Thoracic aorta (tissue), 2 donors: ENCODE results near the gene KIFC3. TPM values are rescaled to one million over a fixed set of nuclear protein-coding genes. Genes with fewer than 3 reads are reported as not detected.

Experiments
- ATAC-seq: fragments of 150-250 bp; one replicate; pipeline ENCODE4 v1.8.0; 2017; ENCODE audit warnings: low read depth; ENCODE audit not compliant: insufficient number of reproducible peaks, low FRiP score
- DNase-seq: peaks from one replicate; pipeline ENCODE4 v3.0.0-alpha.2; 2020; ENCODE audit warnings: low spot score
- H3K27ac ChIP-seq, 2 donors: fragments of 200-600 bp; sonication (generic); 1 replicate in 1 of 2; 2 replicates in 1 of 2; pipeline ENCODE4 v1.5.1; 2016; ENCODE audit warnings: mild to moderate bottlenecking in 2 of 2, moderate library complexity in 2 of 2
- H3K27me3 ChIP-seq: fragments of 200-600 bp; sonication (generic); replicated peaks from 2 replicates; pipeline ENCODE4 v1.6.0; 2016; ENCODE audit warnings: mild to moderate bottlenecking; ENCODE audit not compliant: insufficient read depth
- H3K36me3 ChIP-seq: fragments of 200-600 bp; sonication (generic); one replicate; pipeline ENCODE4 v1.5.1; 2016
- H3K4me1 ChIP-seq, 2 donors: fragments of 200-600 bp; sonication (generic); 1 replicate in 1 of 2; 2 replicates in 1 of 2; pipeline versions ENCODE4 v1.5.1 to v1.6.0; 2016; ENCODE audit warnings: low read depth in 2 of 2, mild to moderate bottlenecking in 1 of 2; ENCODE audit not compliant: control insufficient read depth in 1 of 2
- H3K4me3 ChIP-seq: fragments of 200-600 bp; sonication (generic); 2 replicates; pipeline ENCODE4 v1.5.1; 2016; ENCODE audit warnings: mild to moderate bottlenecking
- H3K9me3 ChIP-seq: fragments of 200-600 bp; sonication (generic); 2 replicates; pipeline ENCODE4 v1.5.1; 2016
- total RNA-seq, 2 donors: library from RNA; depleted of rRNA; stranded (reverse); fragments of >200 nt; gene quantifications; one replicate each; pipeline versions ENCODE4 v1.1.0 to v1.2.3, GENCODE V29; 2016
- TF ChIP-seq, protein P1 (sequence below): fragments of 200-600 bp; sonication (generic); IDR thresholded peaks from one replicate; pipeline ENCODE4 v1.5.1; 2019; ENCODE audit warnings: antibody characterized with exemption

Gene KIFC3
- total RNA-seq, 2 donors from 2014 or later: 109 to 123 TPM

- no peak overlapping the region for H3K4me3 ChIP-seq
- H3K27me3 ChIP-seq: no peaks in the 10 kb centered on the region
- peaks cover 23% of the 10 kb centered on the region for H3K36me3 ChIP-seq
- ATAC-seq: no peak
- DNase-seq: no peak
- TF ChIP-seq, protein P1, sequence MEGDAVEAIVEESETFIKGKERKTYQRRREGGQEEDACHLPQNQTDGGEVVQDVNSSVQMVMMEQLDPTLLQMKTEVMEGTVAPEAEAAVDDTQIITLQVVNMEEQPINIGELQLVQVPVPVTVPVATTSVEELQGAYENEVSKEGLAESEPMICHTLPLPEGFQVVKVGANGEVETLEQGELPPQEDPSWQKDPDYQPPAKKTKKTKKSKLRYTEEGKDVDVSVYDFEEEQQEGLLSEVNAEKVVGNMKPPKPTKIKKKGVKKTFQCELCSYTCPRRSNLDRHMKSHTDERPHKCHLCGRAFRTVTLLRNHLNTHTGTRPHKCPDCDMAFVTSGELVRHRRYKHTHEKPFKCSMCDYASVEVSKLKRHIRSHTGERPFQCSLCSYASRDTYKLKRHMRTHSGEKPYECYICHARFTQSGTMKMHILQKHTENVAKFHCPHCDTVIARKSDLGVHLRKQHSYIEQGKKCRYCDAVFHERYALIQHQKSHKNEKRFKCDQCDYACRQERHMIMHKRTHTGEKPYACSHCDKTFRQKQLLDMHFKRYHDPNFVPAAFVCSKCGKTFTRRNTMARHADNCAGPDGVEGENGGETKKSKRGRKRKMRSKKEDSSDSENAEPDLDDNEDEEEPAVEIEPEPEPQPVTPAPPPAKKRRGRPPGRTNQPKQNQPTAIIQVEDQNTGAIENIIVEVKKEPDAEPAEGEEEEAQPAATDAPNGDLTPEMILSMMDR: no peak
- H3K9me3 ChIP-seq: no peaks in the 10 kb centered on the region
- no peaks in the 10 kb centered on the region for H3K4me1 ChIP-seq
- H3K27ac ChIP-seq: no peak overlapping the region
Observed at GRCh38 chr16:57752581-57753447, 49.5 kb downstream of the KIFC3 start.

DNA sequence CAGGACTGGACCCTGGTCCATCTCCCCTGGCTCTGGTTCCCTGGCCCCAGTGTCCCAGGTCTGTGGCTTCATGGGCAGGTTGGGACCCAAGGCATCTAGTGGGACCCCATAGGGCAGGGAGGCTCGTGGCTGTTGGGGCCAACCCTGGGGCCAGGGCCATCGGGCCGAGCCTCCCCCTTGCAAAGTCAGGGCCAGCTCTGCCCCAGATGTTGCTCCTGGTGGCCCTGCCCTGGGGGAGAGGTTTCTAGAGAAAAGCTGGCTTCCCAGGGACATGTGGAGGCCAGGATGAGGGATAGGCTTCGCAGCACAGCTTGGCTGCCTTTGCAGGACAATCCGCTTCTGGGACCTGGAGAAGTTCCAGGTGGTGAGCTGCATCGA lies 50.1 kb downstream of the KIFC3 start:
- peaks cover 27% of the 10 kb centered on the region for H3K36me3 ChIP-seq
- no peak for DNase-seq
- ATAC-seq: no peak

DNA sequence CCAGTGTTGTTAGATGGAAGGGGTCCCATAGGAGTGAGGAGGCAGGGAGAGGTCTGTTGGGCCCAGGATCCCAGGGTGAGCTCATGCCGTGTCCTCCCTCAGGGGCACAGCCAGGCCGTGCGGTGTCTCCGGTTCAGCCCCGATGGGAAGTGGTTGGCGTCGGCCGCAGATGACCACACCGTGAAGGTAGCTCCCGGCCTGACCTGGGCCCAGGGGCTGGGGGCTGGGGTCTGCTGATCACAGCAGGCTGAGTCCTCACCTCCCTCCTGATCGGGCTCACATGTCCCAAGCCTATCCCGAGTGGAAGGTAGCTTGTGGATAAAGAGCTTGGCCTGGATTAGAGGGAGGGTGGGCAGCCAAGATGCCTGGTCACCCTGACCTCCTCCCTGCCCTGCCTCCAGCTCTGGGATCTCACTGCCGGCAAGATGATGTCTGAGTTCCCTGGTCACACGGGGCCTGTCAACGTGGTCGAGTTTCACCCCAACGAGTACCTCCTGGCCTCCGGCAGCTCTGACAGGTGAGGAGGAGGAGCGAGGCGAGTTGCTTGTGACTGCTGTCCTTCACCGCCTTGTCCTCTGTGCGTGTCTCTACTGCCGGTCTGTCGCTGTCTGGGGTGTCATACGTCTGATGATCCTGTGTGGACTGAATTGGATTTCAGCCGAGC lies 50.6 kb downstream of the KIFC3 start:
- H3K27ac ChIP-seq: no peak overlapping the region
- TF ChIP-seq, protein P1: no peak
- no peak overlapping the region for H3K4me3 ChIP-seq
- ATAC-seq (no peak), DNase-seq (no peak)
- no peaks in the 10 kb centered on the region for H3K4me1 ChIP-seq
- H3K27me3 ChIP-seq: no peaks in the 10 kb centered on the region
- no peaks in the 10 kb centered on the region for H3K9me3 ChIP-seq
- peaks cover 27% of the 10 kb centered on the region for H3K36me3 ChIP-seq

More for the DNA sequence above, 50.1 kb downstream of the KIFC3 start:
- Histone ChIP-seq H3K27ac (no peak overlapping the region), H3K27me3 (no peaks in the 10 kb centered on the region), H3K4me1 (no peaks in the 10 kb centered on the region), H3K4me3 (no peak overlapping the region), H3K9me3 (no peaks in the 10 kb centered on the region)
- TF ChIP-seq, protein P1: no peak

GRCh38 chr16:57750796-57751538 lies 51.3 kb downstream of the KIFC3 start:
- Histone ChIP-seq H3K27me3 (no peaks in the 10 kb centered on the region), H3K27ac (no peak overlapping the region), H3K36me3 (peaks cover 27% of the 10 kb centered on the region), H3K4me1 (no peaks in the 10 kb centered on the region), H3K9me3 (no peaks in the 10 kb centered on the region), H3K4me3 (no peak overlapping the region)
- TF ChIP-seq, protein P1: no peak
- DNase-seq (no peak), ATAC-seq (no peak)
